SH-SY5Y (cell line): ENCODE measurements around the gene KAT8.

Experiments
- GATA2 ChIP-seq: IDR thresholded peaks from 2 replicates; pipeline ENCODE4 v1.6.1; 2011; ENCODE audit warnings: mild to moderate bottlenecking, low read depth, low read length
- GATA3 ChIP-seq: IDR thresholded peaks from 2 replicates; pipeline ENCODE4 v1.6.1; 2011; ENCODE audit warnings: low read depth, mild to moderate bottlenecking, low read length, moderate library complexity

DNA sequence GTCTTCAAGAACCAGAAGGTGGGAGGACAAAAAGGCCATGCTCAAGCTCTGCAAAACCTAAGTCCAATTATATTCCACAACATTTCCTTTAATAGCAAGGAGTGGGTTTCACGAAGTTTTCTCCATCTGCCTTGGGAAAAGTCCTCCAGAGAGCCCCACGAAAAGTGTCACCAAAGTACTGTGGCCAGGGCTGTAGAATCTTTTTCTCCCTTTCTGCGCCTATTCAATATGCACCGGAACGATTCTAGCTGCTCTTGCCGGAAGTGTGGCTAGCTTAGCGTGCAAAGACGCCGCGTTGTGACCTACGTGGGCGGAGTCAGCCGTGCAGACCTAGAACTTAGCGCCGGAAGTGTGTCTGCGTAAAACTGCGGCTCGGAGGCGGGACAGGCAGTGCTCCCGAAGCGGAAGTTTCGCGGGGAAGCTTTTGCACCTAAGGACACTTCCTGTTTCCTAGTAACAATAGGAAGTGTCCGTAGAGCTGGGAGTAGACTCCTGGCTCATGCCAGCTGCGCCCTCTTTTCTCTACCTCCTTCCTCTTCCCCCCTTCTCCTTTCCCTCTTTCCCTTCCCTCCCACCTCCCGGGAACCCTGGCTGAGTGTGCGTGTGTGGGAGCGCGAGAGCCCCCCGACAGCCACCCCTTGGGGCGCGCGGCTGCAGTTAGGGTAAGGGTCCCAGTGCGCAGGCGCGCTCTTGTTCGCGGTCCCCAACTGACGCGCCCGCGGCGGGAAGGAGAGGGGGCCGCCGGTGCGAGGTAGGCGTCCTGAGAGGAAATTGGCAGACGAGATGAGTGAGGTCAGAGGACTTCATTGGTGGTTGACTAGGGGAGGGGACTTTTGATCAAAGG is 43.3 kb upstream of the KAT8 start, which contains the start of the genes ZNF646 and ZNF668:
- TF ChIP-seq GATA2 (no peak), GATA3 (no peak)
